ENCODE data around the gene RBM19.

The RBM19 gene

GRCh38 chr12:113831016-113831415 is 135.1 kb downstream of the RBM19 start:
- Histone ChIP-seq H3K36me3 (ENCODE audit: insufficient read depth, low read length) (no peaks in the 10 kb centered on the region), H3K4me1 (ENCODE audit: insufficient read depth, low read length) (no peaks in the 10 kb centered on the region), H3K4me3 (ENCODE audit: low read depth in 1 of 2, low read length in 2 of 2) (no peak overlapping the region), H3K9ac (ENCODE audit: low read length) (no peak overlapping the region), H3K27me3 (ENCODE audit: control insufficient read depth in 1 of 2, insufficient read depth in 2 of 2, low read length in 2 of 2) (no peaks in the 10 kb centered on the region), H3K9me3 (ENCODE audit: low read length) (no peaks in the 10 kb centered on the region), H3K27ac (ENCODE audit: low read depth, low read length) (no peak overlapping the region)

- Histone ChIP-seq H3K9me3 (ENCODE audit: low read length) (no peaks in the 10 kb centered on the region), H3K27me3 (ENCODE audit: control insufficient read depth in 1 of 2, insufficient read depth in 2 of 2, low read length in 2 of 2) (no peaks in the 10 kb centered on the region), H3K9ac (ENCODE audit: low read length) (no peak overlapping the region), H3K4me3 (ENCODE audit: low read depth in 1 of 2, low read length in 2 of 2) (no peak overlapping the region), H3K36me3 (ENCODE audit: insufficient read depth, low read length) (no peaks in the 10 kb centered on the region), H3K4me1 (ENCODE audit: insufficient read depth, low read length) (no peaks in the 10 kb centered on the region), H3K27ac (ENCODE audit: low read depth, low read length) (no peak overlapping the region)
These were observed 136.9 kb downstream of the RBM19 start for GRCh38 chr12:113829212-113829611.

GRCh38 chr12:113827539-113828114 is 138.5 kb downstream of the RBM19 start:
- no peaks in the 10 kb centered on the region for H3K9me3 ChIP-seq (ENCODE audit: low read length)
- H3K27me3 ChIP-seq (ENCODE audit: control insufficient read depth in 1 of 2, insufficient read depth in 2 of 2, low read length in 2 of 2), result no peaks in the 10 kb centered on the region
- H3K9ac ChIP-seq (ENCODE audit: low read length), result no peak overlapping the region

GRCh38 chr12:113826805-113827538 is 139.2 kb downstream of the RBM19 start:
- no peaks in the 10 kb centered on the region for H3K27me3 ChIP-seq (ENCODE audit: control insufficient read depth in 1 of 2, insufficient read depth in 2 of 2, low read length in 2 of 2)
- no peak overlapping the region for H3K4me3 ChIP-seq (ENCODE audit: low read depth in 1 of 2, low read length in 2 of 2)
- no peaks in the 10 kb centered on the region for H3K36me3 ChIP-seq (ENCODE audit: insufficient read depth, low read length)
- no peaks in the 10 kb centered on the region for H3K4me1 ChIP-seq (ENCODE audit: insufficient read depth, low read length)
- no peak overlapping the region for H3K27ac ChIP-seq (ENCODE audit: low read depth, low read length)
- H3K9ac ChIP-seq (ENCODE audit: low read length), result no peak overlapping the region
- H3K9me3 ChIP-seq (ENCODE audit: low read length), result no peaks in the 10 kb centered on the region

More at GRCh38 chr12:113827539-113828114, 138.5 kb downstream of the RBM19 start:
- H3K27ac ChIP-seq (ENCODE audit: low read depth, low read length), result no peak overlapping the region
- H3K4me1 ChIP-seq (ENCODE audit: insufficient read depth, low read length), result no peaks in the 10 kb centered on the region
- no peaks in the 10 kb centered on the region for H3K36me3 ChIP-seq (ENCODE audit: insufficient read depth, low read length)
- H3K4me3 ChIP-seq (ENCODE audit: low read depth in 1 of 2, low read length in 2 of 2), result no peak overlapping the region

- peaks cover under 1% of the 10 kb centered on the region for H3K36me3 ChIP-seq (ENCODE audit: insufficient read depth, low read length)
- H3K9me3 ChIP-seq (ENCODE audit: low read length), result no peaks in the 10 kb centered on the region
- H3K27ac ChIP-seq (ENCODE audit: low read depth, low read length), result no peak overlapping the region
- no peak overlapping the region for H3K4me3 ChIP-seq (ENCODE audit: low read depth in 1 of 2, low read length in 2 of 2)
- no peaks in the 10 kb centered on the region for H3K27me3 ChIP-seq (ENCODE audit: control insufficient read depth in 1 of 2, insufficient read depth in 2 of 2, low read length in 2 of 2)
- H3K4me1 ChIP-seq (ENCODE audit: insufficient read depth, low read length), result no peaks in the 10 kb centered on the region
- no peak overlapping the region for H3K9ac ChIP-seq (ENCODE audit: low read length)
These were observed 140.4 kb downstream of the RBM19 start for GRCh38 chr12:113825705-113826104.

- Histone ChIP-seq H3K9ac (ENCODE audit: low read length) (no peak overlapping the region), H3K27ac (ENCODE audit: low read depth, low read length) (no peak overlapping the region), H3K4me3 (ENCODE audit: low read depth in 1 of 2, low read length in 2 of 2) (no peak overlapping the region), H3K9me3 (ENCODE audit: low read length) (no peaks in the 10 kb centered on the region), H3K36me3 (ENCODE audit: insufficient read depth, low read length) (peaks cover 4% of the 10 kb centered on the region), H3K4me1 (ENCODE audit: insufficient read depth, low read length) (no peaks in the 10 kb centered on the region), H3K27me3 (ENCODE audit: control insufficient read depth in 1 of 2, insufficient read depth in 2 of 2, low read length in 2 of 2) (no peaks in the 10 kb centered on the region)
These were observed 142.3 kb downstream of the RBM19 start for GRCh38 chr12:113823816-113824215.

- Histone ChIP-seq H3K9me3 (ENCODE audit: low read length) (no peaks in the 10 kb centered on the region), H3K4me3 (ENCODE audit: low read depth in 1 of 2, low read length in 2 of 2) (no peak overlapping the region), H3K4me1 (ENCODE audit: insufficient read depth, low read length) (no peaks in the 10 kb centered on the region), H3K9ac (ENCODE audit: low read length) (no peak overlapping the region), H3K36me3 (ENCODE audit: insufficient read depth, low read length) (peaks cover 4% of the 10 kb centered on the region), H3K27ac (ENCODE audit: low read depth, low read length) (no peak overlapping the region), H3K27me3 (ENCODE audit: control insufficient read depth in 1 of 2, insufficient read depth in 2 of 2, low read length in 2 of 2) (no peaks in the 10 kb centered on the region)
These were observed 143.1 kb downstream of the RBM19 start for GRCh38 chr12:113823016-113823415.

- H3K36me3 ChIP-seq (ENCODE audit: insufficient read depth, low read length), result peaks cover 4% of the 10 kb centered on the region
These were observed 145.3 kb downstream of the RBM19 start for GRCh38 chr12:113820842-113821241.

GRCh38 chr12:113820309-113820708 is 145.8 kb downstream of the RBM19 start:
- H3K4me3 ChIP-seq (ENCODE audit: low read depth in 1 of 2, low read length in 2 of 2), result no peak overlapping the region
- no peak overlapping the region for H3K27ac ChIP-seq (ENCODE audit: low read depth, low read length)
- H3K9me3 ChIP-seq (ENCODE audit: low read length), result no peaks in the 10 kb centered on the region
- H3K27me3 ChIP-seq (ENCODE audit: control insufficient read depth in 1 of 2, insufficient read depth in 2 of 2, low read length in 2 of 2), result no peaks in the 10 kb centered on the region
- no peaks in the 10 kb centered on the region for H3K4me1 ChIP-seq (ENCODE audit: insufficient read depth, low read length)
- peaks cover 4% of the 10 kb centered on the region for H3K36me3 ChIP-seq (ENCODE audit: insufficient read depth, low read length)
- no peak overlapping the region for H3K9ac ChIP-seq (ENCODE audit: low read length)

More at GRCh38 chr12:113820842-113821241, 145.3 kb downstream of the RBM19 start:
- H3K9me3 ChIP-seq (ENCODE audit: low read length), result no peaks in the 10 kb centered on the region
- H3K27ac ChIP-seq (ENCODE audit: low read depth, low read length), result no peak overlapping the region
- H3K27me3 ChIP-seq (ENCODE audit: control insufficient read depth in 1 of 2, insufficient read depth in 2 of 2, low read length in 2 of 2), result no peaks in the 10 kb centered on the region
- H3K4me3 ChIP-seq (ENCODE audit: low read depth in 1 of 2, low read length in 2 of 2), result no peak overlapping the region
- H3K4me1 ChIP-seq (ENCODE audit: insufficient read depth, low read length), result no peaks in the 10 kb centered on the region
- H3K9ac ChIP-seq (ENCODE audit: low read length), result no peak overlapping the region

- Histone ChIP-seq H3K9ac (ENCODE audit: low read length) (no peak overlapping the region), H3K27me3 (ENCODE audit: control insufficient read depth in 1 of 2, insufficient read depth in 2 of 2, low read length in 2 of 2) (no peaks in the 10 kb centered on the region), H3K36me3 (ENCODE audit: insufficient read depth, low read length) (peaks cover 4% of the 10 kb centered on the region), H3K9me3 (ENCODE audit: low read length) (no peaks in the 10 kb centered on the region), H3K4me3 (ENCODE audit: low read depth in 1 of 2, low read length in 2 of 2) (no peak overlapping the region), H3K27ac (ENCODE audit: low read depth, low read length) (no peak overlapping the region), H3K4me1 (ENCODE audit: insufficient read depth, low read length) (no peaks in the 10 kb centered on the region)
These were observed 146.6 kb downstream of the RBM19 start for GRCh38 chr12:113819495-113819894.

GRCh38 chr12:113818833-113819232 is 147.3 kb downstream of the RBM19 start:
- H3K36me3 ChIP-seq (ENCODE audit: insufficient read depth, low read length), result peaks cover 4% of the 10 kb centered on the region
- no peaks in the 10 kb centered on the region for H3K27me3 ChIP-seq (ENCODE audit: control insufficient read depth in 1 of 2, insufficient read depth in 2 of 2, low read length in 2 of 2)
- no peaks in the 10 kb centered on the region for H3K9me3 ChIP-seq (ENCODE audit: low read length)
- H3K27ac ChIP-seq (ENCODE audit: low read depth, low read length), result no peak overlapping the region
- no peaks in the 10 kb centered on the region for H3K4me1 ChIP-seq (ENCODE audit: insufficient read depth, low read length)
- H3K4me3 ChIP-seq (ENCODE audit: low read depth in 1 of 2, low read length in 2 of 2), result no peak overlapping the region
- H3K9ac ChIP-seq (ENCODE audit: low read length), result no peak overlapping the region

GRCh38 chr12:113818283-113818682 is 147.8 kb downstream of the RBM19 start:
- Histone ChIP-seq H3K4me3 (ENCODE audit: low read depth in 1 of 2, low read length in 2 of 2) (no peak overlapping the region), H3K9me3 (ENCODE audit: low read length) (no peaks in the 10 kb centered on the region), H3K27ac (ENCODE audit: low read depth, low read length) (no peak overlapping the region), H3K4me1 (ENCODE audit: insufficient read depth, low read length) (no peaks in the 10 kb centered on the region), H3K9ac (ENCODE audit: low read length) (no peak overlapping the region), H3K36me3 (ENCODE audit: insufficient read depth, low read length) (peaks cover 4% of the 10 kb centered on the region), H3K27me3 (ENCODE audit: control insufficient read depth in 1 of 2, insufficient read depth in 2 of 2, low read length in 2 of 2) (no peaks in the 10 kb centered on the region)
